Stimulated activated CD8-positive, alpha-beta memory T cell treated with anti-CD3 and anti-CD28 coated beads, Interleukin-15, amount 100 ng/mL, for 24 hours (primary cell): ENCODE results near the gene DUSP7.

ENCODE experiments used
- DNase-seq: peaks from one replicate; pipeline ENCODE4 v3.0.0-alpha.2; 2020; ENCODE audit warnings: low read depth

The DUSP7 gene, protein sequence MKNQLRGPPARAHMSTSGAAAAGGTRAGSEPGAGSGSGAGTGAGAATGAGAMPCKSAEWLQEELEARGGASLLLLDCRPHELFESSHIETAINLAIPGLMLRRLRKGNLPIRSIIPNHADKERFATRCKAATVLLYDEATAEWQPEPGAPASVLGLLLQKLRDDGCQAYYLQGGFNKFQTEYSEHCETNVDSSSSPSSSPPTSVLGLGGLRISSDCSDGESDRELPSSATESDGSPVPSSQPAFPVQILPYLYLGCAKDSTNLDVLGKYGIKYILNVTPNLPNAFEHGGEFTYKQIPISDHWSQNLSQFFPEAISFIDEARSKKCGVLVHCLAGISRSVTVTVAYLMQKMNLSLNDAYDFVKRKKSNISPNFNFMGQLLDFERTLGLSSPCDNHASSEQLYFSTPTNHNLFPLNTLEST

GRCh38 chr3:52056521-52056967 is at the start of gene DUSP7:
Gene DUSP7, minus strand, starts transcription at chr3:52056571. Its CDS starts 205 bp downstream, at chr3:52056366.
- peak; percentile 46 for DNase-seq

- DNase-seq: no peak
Observed at GRCh38 chr3:52104684-52105640, 48.6 kb upstream of the DUSP7 start.

DNA sequence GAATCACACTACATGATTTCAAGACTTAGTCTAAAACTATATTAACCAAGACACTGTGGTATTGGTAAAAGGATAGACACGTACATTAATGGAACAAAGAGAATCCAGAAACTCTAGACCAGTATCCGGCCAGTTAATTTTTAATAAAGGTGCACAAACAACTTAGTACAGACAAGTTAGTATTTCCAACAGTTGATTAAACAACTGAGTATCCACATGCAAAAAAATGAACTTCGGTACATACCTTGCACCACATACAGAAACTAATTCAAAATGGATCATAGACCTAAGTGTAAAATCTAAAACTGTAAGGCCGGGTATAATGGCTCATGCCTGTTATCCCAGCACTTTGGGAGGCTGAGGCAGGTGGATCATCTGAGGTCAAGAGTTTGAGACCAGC is 46.6 kb upstream of the DUSP7 start:
- DNase-seq: no peak

DNA sequence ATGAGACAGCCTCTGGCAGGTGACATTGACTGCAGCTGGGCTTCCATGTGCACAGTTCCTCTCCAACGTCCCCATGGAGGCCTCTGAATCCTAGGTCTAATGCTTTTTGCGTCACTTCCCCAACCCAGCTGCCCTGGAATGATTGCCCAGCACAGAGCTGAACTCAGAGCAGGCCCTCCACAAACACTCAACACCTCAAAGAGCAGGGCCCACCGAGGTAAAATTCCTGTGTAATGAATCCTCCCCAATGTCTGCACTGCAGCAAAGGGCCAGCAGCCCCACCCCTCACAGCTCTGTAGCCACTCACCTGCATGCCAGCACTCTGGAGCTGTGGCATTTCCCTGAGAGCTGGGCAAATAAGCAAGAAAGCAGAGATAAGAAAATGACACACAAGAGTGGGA is 42.6 kb upstream of the DUSP7 start:
- no peak for DNase-seq

GRCh38 chr3:52097851-52098507 is 41.6 kb upstream of the DUSP7 start:
- DNase-seq: no peak

- DNase-seq: no peak
Observed at GRCh38 chr3:52095990-52096775, 39.8 kb upstream of the DUSP7 start.

DNA sequence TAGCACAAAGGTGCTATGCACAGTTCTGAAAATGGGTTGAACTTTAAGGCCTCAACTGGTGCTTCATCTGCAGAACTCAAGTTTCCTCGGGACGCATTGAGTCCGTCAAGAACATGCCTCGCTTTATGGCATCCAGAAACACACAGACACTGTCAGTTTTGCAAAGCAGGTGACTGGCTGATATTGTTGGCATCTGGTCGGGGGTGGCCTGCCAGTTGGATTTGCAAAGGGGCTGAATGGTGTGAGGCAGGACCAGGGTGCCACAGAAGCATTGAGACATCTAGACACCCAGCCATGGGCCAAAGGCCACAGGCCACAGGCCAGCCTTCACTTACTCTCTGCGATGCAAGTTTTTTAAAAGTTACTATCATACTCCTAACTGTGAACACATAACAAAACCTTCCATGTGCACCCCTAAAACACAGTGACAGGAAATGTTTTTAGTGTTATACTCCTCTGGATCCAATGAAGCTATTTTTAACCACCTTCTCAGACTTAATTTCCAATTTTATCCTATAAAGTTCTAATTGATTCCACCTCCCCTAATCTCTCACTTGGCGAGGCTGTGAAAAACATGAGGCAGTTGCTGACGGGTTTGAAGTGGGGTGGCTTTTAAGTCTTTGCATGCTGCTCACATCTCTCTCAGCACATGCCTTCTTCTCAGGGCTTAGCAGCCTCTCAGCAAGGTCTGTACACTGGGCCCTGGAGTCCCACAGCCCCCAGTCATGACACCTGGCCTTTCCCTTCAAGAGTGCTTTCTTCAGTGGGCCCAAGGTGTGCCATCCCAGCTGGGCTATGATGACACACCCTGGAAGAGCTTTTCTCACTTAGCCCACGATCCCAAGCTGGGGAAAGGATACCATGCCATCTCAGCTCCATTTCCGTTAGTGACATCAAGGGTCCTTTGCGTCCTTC is 38.5 kb upstream of the DUSP7 start:
- no peak for DNase-seq

DNA sequence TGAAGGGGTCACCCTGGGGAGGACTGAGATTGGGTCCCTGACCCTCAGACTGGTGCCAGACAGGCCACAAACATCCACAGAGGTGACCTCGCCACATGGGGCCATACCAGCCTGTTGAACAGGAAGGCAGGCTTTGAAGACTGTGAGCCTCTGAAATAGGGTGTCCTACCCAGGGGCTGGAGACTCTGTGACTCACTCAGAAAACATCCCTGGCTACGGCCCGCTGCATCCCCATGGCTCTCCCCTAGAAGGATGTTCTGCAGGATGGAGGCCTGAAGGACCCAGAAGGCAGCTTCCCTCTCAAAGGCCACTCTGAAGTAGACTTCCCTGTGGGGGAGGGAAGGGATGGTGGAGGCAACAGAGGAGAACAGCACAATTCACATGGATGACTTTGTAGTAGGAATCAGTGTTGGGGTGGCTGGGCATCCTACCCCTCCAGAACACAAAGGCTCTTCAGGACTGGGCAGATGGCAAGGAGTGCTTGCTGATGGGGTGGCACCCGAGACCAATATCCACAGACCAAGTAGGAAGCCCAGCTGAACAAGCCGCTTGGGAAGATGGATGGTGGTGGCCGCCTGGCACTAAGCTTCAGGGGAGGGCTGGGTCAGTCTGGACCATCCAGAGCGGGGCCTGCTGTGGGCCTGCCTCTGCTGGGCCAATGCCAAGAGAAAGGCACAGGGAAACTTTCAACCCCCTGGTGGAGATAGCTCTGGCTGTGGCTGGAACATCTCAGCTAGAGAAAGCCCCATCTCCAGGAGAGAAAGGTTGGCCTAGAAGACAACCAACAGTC is 37.6 kb upstream of the DUSP7 start:
- no peak for DNase-seq

GRCh38 chr3:52092891-52093290 is 36.5 kb upstream of the DUSP7 start:
- DNase-seq: no peak

DNA sequence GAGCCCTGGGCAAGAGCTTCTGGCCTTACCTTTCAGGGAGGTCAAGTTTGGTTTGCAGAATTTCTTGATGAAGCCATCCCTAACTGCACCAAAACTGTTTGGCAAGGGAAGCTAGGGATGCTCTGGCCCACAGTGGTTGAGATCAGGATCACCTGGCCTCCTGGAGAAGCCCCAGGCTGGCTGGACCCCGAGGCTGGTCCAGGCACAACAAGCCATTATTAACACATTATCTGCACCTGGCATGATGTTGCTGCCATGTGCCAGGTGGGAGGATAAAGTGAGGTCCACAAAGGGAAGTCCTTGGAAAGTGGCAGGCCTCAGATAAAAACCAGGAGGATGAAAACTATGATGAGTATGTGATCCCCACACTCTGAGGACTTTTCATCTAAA is 35.9 kb upstream of the DUSP7 start:
- DNase-seq: no peak

GRCh38 chr3:52091586-52092270 is 35.4 kb upstream of the DUSP7 start:
- no peak for DNase-seq

GRCh38 chr3:52090933-52091468 is 34.6 kb upstream of the DUSP7 start:
- DNase-seq: no peak

DNA sequence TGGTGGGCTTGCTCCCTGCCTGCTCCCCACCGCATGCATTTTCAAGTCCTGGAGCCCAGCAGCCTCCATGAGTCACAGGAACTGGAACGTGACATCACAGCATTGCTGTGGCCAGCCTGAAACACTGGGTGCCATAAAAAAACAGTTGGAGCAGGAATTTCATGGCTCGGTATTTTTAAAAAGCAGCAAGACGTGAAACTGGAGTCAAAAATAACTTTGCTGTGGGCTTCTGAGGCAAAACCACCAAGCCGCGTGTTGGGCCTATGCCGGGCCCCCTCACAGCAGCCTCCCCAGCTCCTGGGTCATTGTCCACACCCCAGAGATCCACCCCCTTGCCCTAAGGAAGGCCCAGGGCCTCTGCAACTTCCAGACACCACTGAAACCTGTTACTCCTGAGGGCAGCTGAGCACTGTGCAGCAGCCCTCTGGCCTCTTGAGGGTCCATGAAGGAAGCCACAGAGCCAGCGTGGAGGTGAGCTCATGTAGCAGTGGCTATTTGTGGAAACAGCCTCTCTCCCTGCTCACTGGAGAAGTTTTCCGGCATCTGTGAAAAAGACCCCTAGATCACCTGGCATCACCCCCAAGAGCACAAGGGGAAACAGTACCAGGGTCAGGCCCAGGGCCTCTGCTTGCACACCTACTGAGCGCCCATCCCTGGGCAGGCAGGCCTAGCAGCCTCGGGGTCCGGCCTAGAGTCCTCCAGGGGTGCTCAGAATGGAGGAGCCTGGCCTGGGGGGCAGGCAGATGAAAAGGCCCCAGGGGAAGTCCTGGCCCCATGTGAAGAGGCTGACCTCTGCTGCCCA is 34.0 kb upstream of the DUSP7 start:
- DNase-seq: no peak

- no peak for DNase-seq
Observed at GRCh38 chr3:52089691-52090090, 33.3 kb upstream of the DUSP7 start.

DNA sequence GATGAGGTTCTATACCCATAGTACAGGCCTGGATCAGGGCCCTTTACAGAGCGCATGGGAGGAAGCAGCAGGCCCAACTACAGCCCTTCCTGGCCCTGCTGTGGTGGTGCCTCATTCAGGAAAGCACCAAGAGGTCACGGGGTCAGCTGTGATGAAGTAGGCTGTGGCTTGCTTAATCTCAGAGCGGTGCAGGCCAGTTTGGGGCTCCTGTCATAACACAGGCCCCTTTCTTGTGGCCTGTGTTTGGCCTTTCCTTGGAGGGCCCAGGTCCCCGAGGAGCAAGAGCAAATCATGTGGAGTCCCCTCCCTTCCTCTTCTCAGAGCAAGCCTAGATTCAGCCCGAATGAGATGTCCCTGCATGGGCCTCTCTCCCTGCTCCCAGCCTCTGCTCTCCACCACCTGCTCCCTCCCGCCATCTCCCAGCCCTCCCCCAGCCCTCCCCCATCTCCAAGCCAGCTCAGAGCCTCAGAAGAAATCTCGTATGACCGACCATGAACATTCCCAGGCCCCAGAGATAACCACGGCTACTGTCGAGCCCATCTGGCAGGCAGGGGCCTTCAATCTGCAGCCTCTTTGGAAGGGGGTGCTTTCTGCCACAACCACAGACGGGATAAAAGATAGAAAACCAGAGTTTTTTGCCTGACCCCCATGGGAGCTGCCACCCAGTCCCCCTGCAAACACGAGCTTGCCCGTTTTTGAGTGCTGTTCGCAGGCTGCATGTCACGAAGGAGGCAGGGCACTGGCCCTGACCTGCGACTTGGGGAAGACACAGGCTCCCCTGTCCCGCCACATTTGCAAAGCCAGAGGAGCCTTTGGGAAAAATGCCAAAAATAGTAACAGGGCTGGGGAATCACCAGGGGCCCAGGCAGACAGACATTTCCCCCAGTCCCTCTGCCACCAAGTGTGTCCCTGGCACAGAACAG is 32.3 kb upstream of the DUSP7 start:
- no peak for DNase-seq

DNA sequence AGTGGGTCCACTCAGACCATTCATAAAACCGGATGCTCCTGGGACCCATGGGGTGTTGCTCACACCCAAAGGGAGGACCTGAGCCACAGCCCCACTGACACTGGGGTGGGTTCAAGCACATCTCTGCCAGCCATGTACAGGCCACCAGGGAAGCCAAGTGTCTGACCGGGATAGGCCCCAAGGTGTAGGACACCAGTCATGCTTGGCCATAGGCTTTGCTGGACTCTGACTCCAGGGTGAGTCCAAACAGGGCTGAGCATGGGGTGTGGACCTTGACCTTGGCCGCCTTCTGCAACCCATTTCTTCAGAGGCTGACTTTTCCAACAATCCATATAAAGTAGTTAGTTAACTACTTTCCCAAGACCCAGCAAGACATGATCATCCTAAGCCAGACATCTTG is 31.4 kb upstream of the DUSP7 start:
- DNase-seq: no peak
